ENCODE data around the gene PPARD.

GRCh38 chr6:35371494-35372262 lies 29.3 kb downstream of the PPARD start:
- no peak for TF ChIP-seq CTCF (conservative IDR thresholded peaks at IDR 0.05; ENCODE audit: low read length)
- no peak for TF ChIP-seq EZH2phosphoT487 (IDR thresholded peaks at IDR 0.05; ENCODE audit: borderline replicate concordance, low read depth, low read length)

All from OCI-LY7 (cell line).